ENCODE measurements around the gene AFP. TPM values are rescaled to one million over a fixed set of nuclear protein-coding genes. Genes with fewer than 3 reads are reported as not detected.

AFP gene
- total and polyA plus RNA-seq, 2 of the 8 experiments (the other 6 are each of a cell fraction or from before 2014, with no cell fraction given) = 6.1 to 10.4 TPM

DNA sequence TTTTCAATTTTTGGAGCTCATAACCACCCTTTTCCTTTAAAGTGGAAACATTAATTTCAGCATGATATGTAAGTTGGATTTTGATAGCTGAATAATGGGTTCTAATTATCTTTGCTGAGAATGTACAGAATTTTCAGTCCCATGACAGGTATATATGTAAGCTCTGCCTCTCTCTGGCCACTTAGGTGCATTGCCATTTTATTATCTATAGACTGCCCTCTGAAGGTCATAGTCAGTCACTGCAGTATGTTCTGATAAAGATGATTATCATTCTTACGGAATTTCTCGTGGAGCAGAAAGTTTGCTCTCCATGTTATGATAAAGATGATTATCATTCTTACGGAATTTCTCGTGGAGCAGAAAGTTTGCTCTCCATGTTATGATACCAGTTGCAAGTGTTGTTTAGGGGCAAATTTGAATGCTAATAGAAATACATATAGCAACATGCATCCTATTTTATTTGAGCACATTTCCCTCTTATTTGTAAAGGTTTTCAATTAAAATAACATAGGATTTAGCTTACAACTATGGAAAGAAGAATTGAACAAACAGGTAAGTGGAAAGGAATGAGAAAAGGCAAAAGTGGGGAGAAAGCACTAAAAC lies 10.4 kb downstream of the AFP start:
- no peaks in the 10 kb centered on the region for H3K27me3 ChIP-seq (replicated peaks in 1 of 4; ENCODE audit: control insufficient read depth in 3 of 4, extremely low read depth in 1 of 4, insufficient read depth in 3 of 4, low read length in 3 of 4)
- no peak overlapping the region for H3K4ac ChIP-seq (replicated peaks; ENCODE audit: insufficient read length, low read depth, low read length)
- ChIA-PET CTCF (ENCODE audit: partially characterized antibody) (interaction anchor here (0.6 to 6.5 kb wide), 64 partner anchors 9 to 697 kb away, joined by 3 to 83 read pairs (median 5); partner anchors contain the start of gene AFP), POLR2A (ENCODE audit: partially characterized antibody) (interaction anchor here (1.5 kb wide), 1 partner anchor 188 kb away, joined by 4 read pairs; the partner anchor contains the start of gene ANKRD17)
- H3K23ac ChIP-seq (ENCODE audit: insufficient read length) = no peak overlapping the region
- H3K14ac ChIP-seq (ENCODE audit: insufficient read length) = no peak overlapping the region
- H3K27ac ChIP-seq (ENCODE audit: low read depth, low read length) = no peak overlapping the region
- FAIRE-seq (peak; percentile 57), DNase-seq (ENCODE audit: low read depth in 1 of 2, low spot score in 2 of 2) (no peak)
- no peaks in the 10 kb centered on the region for H3K79me1 ChIP-seq (ENCODE audit: low read depth, low read length)
- H2BK120ac ChIP-seq (replicated peaks; ENCODE audit: low read depth, low read length) = no peak overlapping the region
- WGBS, 2 experiments (ENCODE audit: extremely low coverage in 1 of 2, insufficient coverage in 1 of 2, insufficient read length in 1 of 2, insufficient replicate concordance in 2 of 2, low coverage in 1 of 2, low lambda C conversion rate in 2 of 2, missing lambda C conversion rate in 1 of 2) = 80% methylated on average over 4 of the region's 4 CpGs; no CpG with 5 or more reads in 1 of the 2 experiments
- H3K4me1 ChIP-seq (replicated peaks in 1 of 4; ENCODE audit: control insufficient read depth in 3 of 4, insufficient read depth in 4 of 4, low read length in 3 of 4) = peaks cover 4 to 9% (median 7%) of the 10 kb centered on the region in 4 experiments; a peak in 5 of 7 replicates
- H3K36me3 ChIP-seq (ENCODE audit: control insufficient read depth in 2 of 4, insufficient read depth in 4 of 4, low read length in 3 of 4) = no peaks in the 10 kb centered on the region
- no peak overlapping the region for H2BK15ac ChIP-seq (ENCODE audit: low read length)
- no peak overlapping the region for H3K4me3 ChIP-seq (ENCODE audit: extremely low read depth in 1 of 4, insufficient read depth in 2 of 4, low read depth in 3 of 4, low read length in 4 of 4)
- no peak overlapping the region for H4K8ac ChIP-seq (ENCODE audit: extremely low read depth, insufficient read depth, low read length)
- H3K9ac ChIP-seq (replicated peaks in 1 of 4; ENCODE audit: extremely low read depth in 1 of 4, low read depth in 3 of 4, low read length in 3 of 4) = no peak overlapping the region
- H3K4me2 ChIP-seq (ENCODE audit: insufficient read depth in 1 of 2, low read depth in 2 of 2, low read length in 2 of 2) = no peak overlapping the region
- H2BK5ac ChIP-seq (ENCODE audit: low read depth, low read length) = no peak overlapping the region
- no peak overlapping the region for H2AK5ac ChIP-seq (ENCODE audit: low read depth, low read length)
- H3K56ac ChIP-seq (replicated peaks; ENCODE audit: insufficient read length, low read depth, low read length) = no peak overlapping the region
- H4K20me1 ChIP-seq (replicated peaks in 1 of 2; ENCODE audit: control insufficient read depth in 1 of 2, insufficient read depth in 2 of 2, low read length in 2 of 2) = no peaks in the 10 kb centered on the region
- no peak overlapping the region for H4K5ac ChIP-seq (ENCODE audit: insufficient read length, low read depth, low read length)
- H4K91ac ChIP-seq (replicated peaks; ENCODE audit: insufficient read length, low read length) = no peak overlapping the region
- no peaks in the 10 kb centered on the region for H3K79me2 ChIP-seq (ENCODE audit: control insufficient read depth in 1 of 2, insufficient read depth in 2 of 2, low read length in 2 of 2)
- no peaks in the 10 kb centered on the region for H3K9me3 ChIP-seq (ENCODE audit: insufficient read depth in 2 of 2, low read depth in 1 of 2, low read length in 1 of 2)
- H3K18ac ChIP-seq (ENCODE audit: extremely low read depth, low read length) = no peak overlapping the region
- no peaks in the 10 kb centered on the region for H3K23me2 ChIP-seq (ENCODE audit: low read depth, low read length)
- no peak overlapping the region for H2BK20ac ChIP-seq (ENCODE audit: low read length)
- H2AFZ ChIP-seq (ENCODE audit: low read length) = no peak overlapping the region
- no peak overlapping the region for H2BK12ac ChIP-seq (ENCODE audit: low read depth, low read length)
- no peak for TF ChIP-seq RNF2 (IDR thresholded peaks at IDR 0.05; ENCODE audit: borderline replicate concordance, low read depth, low read length, missing control alignments, poor library complexity, severe bottlenecking)
- TF ChIP-seq KDM1A (IDR thresholded peaks at IDR 0.05; ENCODE audit: borderline replicate concordance, low read length) = no peak
- TF ChIP-seq NRF1 (IDR thresholded peaks at IDR 0.05; ENCODE audit: low read depth, low read length) = no peak
- no peak for TF ChIP-seq CHD1 (IDR thresholded peaks at IDR 0.05; ENCODE audit: low read depth, low read length)
- TF ChIP-seq RXRA (IDR thresholded peaks at IDR 0.05; ENCODE audit: insufficient read depth, low read depth, low read length) = no peak
- TF ChIP-seq SIRT6 (IDR thresholded peaks at IDR 0.05; ENCODE audit: low read length) = no peak
- no peak for TF ChIP-seq KDM5A (IDR thresholded peaks at IDR 0.05; ENCODE audit: low read length)
- no peak for TF ChIP-seq HDAC2 (IDR thresholded peaks at IDR 0.05; ENCODE audit: borderline replicate concordance in 1 of 2, low read depth in 2 of 2, low read length in 2 of 2)
- no peak for TF ChIP-seq ASH2L (IDR thresholded peaks at IDR 0.05; ENCODE audit: low read length)
- TF ChIP-seq NANOG (IDR thresholded peaks at IDR 0.05; ENCODE audit: insufficient read depth, low read depth, low read length, poor library complexity, severe bottlenecking) = no peak
- peak; percentile 69 for TF ChIP-seq RAD21 (IDR thresholded peaks at IDR 0.05 in 1 of 2, conservative IDR thresholded peaks at IDR 0.05 in 1 of 2; ENCODE audit: low read depth in 2 of 2, low read length in 2 of 2)
- 0 out of 2 replicates have a peak, but pooled peaks have one; percentile 34 for TF ChIP-seq JUND (IDR thresholded peaks at IDR 0.05; ENCODE audit: low read length)
